Endodermal cell (in vitro differentiated cells): ENCODE data around the gene ZNRD2. TPM values are rescaled to one million over a fixed set of nuclear protein-coding genes. Genes with fewer than 3 reads are reported as not detected.

Source experiments
- DNase-seq: peaks from one replicate; pipeline ENCODE4 v3.0.0-alpha.2; 2017
- H3K27ac ChIP-seq: 2 replicates; pipeline ENCODE4 v1.5.1; 2013; ENCODE audit warnings: mild to moderate bottlenecking, low read depth, low read length, moderate library complexity
- H3K27me3 ChIP-seq: 2 replicates; pipeline ENCODE4 v1.6.1; 2013; ENCODE audit warnings: mild to moderate bottlenecking, low read length, moderate library complexity; ENCODE audit not compliant: insufficient read depth, control insufficient read depth, poor library complexity, severe bottlenecking
- H3K36me3 ChIP-seq: 2 replicates; pipeline ENCODE4 v1.7.0; 2013; ENCODE audit warnings: mild to moderate bottlenecking, low read length, moderate library complexity; ENCODE audit not compliant: control insufficient read depth, insufficient read depth
- H3K4me1 ChIP-seq: one replicate; pipeline ENCODE4 v1.7.0; 2013; ENCODE audit warnings: low read length; ENCODE audit not compliant: control insufficient read depth, insufficient read depth
- H3K4me3 ChIP-seq: 2 replicates; pipeline ENCODE4 v1.5.1; 2013; ENCODE audit warnings: mild to moderate bottlenecking, low read length, moderate library complexity
- H3K9ac ChIP-seq: 2 replicates; pipeline ENCODE4 v1.6.1; 2013; ENCODE audit warnings: mild to moderate bottlenecking, low read length, moderate library complexity; ENCODE audit not compliant: poor library complexity, severe bottlenecking; ENCODE audit errors: extremely low read depth
- H3K9me3 ChIP-seq: 2 replicates; pipeline ENCODE4 v1.6.1; 2013; ENCODE audit warnings: mild to moderate bottlenecking, low read length, moderate library complexity; ENCODE audit not compliant: control insufficient read depth
- H3K27ac Mint-ChIP-seq: 2 replicates; pipeline ENCODE4 v1.8.0; 2020; ENCODE audit warnings: mixed read lengths
- H3K27me3 Mint-ChIP-seq: 2 replicates; pipeline ENCODE4 v1.8.0; 2021; ENCODE audit warnings: mild to moderate bottlenecking, mixed read lengths; ENCODE audit not compliant: insufficient read depth
- H3K36me3 Mint-ChIP-seq: 2 replicates; pipeline ENCODE4 v1.8.0; 2020; ENCODE audit warnings: low read depth, mixed read lengths
- H3K4me1 Mint-ChIP-seq: 2 replicates; pipeline ENCODE4 v1.8.0; 2020; ENCODE audit warnings: mixed read lengths
- H3K4me3 Mint-ChIP-seq: 2 replicates; pipeline ENCODE4 v1.8.0; 2020; ENCODE audit warnings: mild to moderate bottlenecking, moderate library complexity, mixed read lengths
- H3K9me3 Mint-ChIP-seq: 2 replicates; pipeline ENCODE4 v1.8.0; 2020; ENCODE audit warnings: mild to moderate bottlenecking, mixed read lengths
- CTCF ChIP-seq: fragments of 200-600 bp; sonication (generic); conservative IDR thresholded peaks from 2 replicates; pipeline ENCODE4 v1.5.0; 2021; ENCODE audit warnings: antibody characterized with exemption, mild to moderate bottlenecking
- WGBS, 2 experiments: methylation state at CpG; one replicate each; pipeline versions ENCODE4 v1.1.5 to v1.1.7; 2013; ENCODE audit warnings: missing lambda C conversion rate in 2 of 2, mixed read lengths in 1 of 2; ENCODE audit not compliant: insufficient coverage in 1 of 2, insufficient read length in 1 of 2; 5-methylcytosine and 5-hydroxymethylcytosine counted together
- total RNA-seq, 2 donors: library from RNA; stranded (reverse); fragmentation: NEBNext Ultra II Directional in 1 of 2; extraction: Animal tissue kit (Norgen Biotek cat#: 25700) in 1 of 2; gene quantifications; 2 replicates in 1 of 2; 3 replicates in 1 of 2; pipeline ENCODE4 v1.2.1, GENCODE V29; 2021

ZNRD2 gene
- total RNA-seq, 2 donors from 2014 or later: 32.8 to 36.5 TPM

GRCh38 chr11:65538232-65538914 is 31.9 kb upstream of the ZNRD2 start:
- Histone ChIP-seq H3K27me3 (peaks cover 46% of the 10 kb centered on the region), H3K9me3 (no peaks in the 10 kb centered on the region), H3K36me3 (peaks cover 21% of the 10 kb centered on the region), H3K4me3 (no peak overlapping the region), H3K27ac (no peak overlapping the region), H3K4me1 (no peaks in the 10 kb centered on the region), H3K9ac (no peak overlapping the region)
- Mint-ChIP-seq H3K4me1 (no peaks in the 10 kb centered on the region), H3K36me3 (peaks cover 32% of the 10 kb centered on the region), H3K4me3 (no peak overlapping the region), H3K27ac (no peak overlapping the region), H3K27me3 (peaks cover 48% of the 10 kb centered on the region), H3K9me3 (no peaks in the 10 kb centered on the region)
- 89% methylated on average over 33 to 43 of the region's 43 CpGs for WGBS, 2 experiments
- DNase-seq: no peak
- no peak for TF ChIP-seq CTCF

GRCh38 chr11:65538915-65539743 is 31.1 kb upstream of the ZNRD2 start:
- TF ChIP-seq CTCF: peak; percentile 29
- 16 to 28% methylated on average over 69 to 92 of the region's 92 CpGs for WGBS, 2 experiments
- Mint-ChIP-seq H3K9me3 (no peaks in the 10 kb centered on the region), H3K27ac (no peak overlapping the region), H3K4me1 (no peaks in the 10 kb centered on the region), H3K27me3 (peaks cover 55% of the 10 kb centered on the region), H3K4me3 (peak overlapping the region; percentile 28), H3K36me3 (peaks cover 32% of the 10 kb centered on the region)
- no peaks in the 10 kb centered on the region for H3K4me1 ChIP-seq
- peaks cover 21% of the 10 kb centered on the region for H3K36me3 ChIP-seq
- no peaks in the 10 kb centered on the region for H3K9me3 ChIP-seq
- H3K9ac ChIP-seq: no peak overlapping the region
- H3K4me3 ChIP-seq: no peak overlapping the region
- DNase-seq: peak; percentile 83
- peaks cover 53% of the 10 kb centered on the region for H3K27me3 ChIP-seq
- no peak overlapping the region for H3K27ac ChIP-seq

GRCh38 chr11:65539744-65540289 is 30.5 kb upstream of the ZNRD2 start:
- no peak overlapping the region for H3K9ac ChIP-seq
- no peak for TF ChIP-seq CTCF
- H3K4me3 Mint-ChIP-seq: peak overlapping the region; percentile 53

More at GRCh38 chr11:65539744-65540289, 30.5 kb upstream of the ZNRD2 start:
- peaks cover 60% of the 10 kb centered on the region for H3K27me3 ChIP-seq
- Mint-ChIP-seq H3K4me1 (no peaks in the 10 kb centered on the region), H3K36me3 (peaks cover 27% of the 10 kb centered on the region), H3K9me3 (no peaks in the 10 kb centered on the region), H3K27me3 (peaks cover 62% of the 10 kb centered on the region), H3K27ac (no peak overlapping the region)
- peak overlapping the region; percentile 56 for H3K4me3 ChIP-seq
- peak; percentile 88 for DNase-seq
- WGBS, 2 experiments: 7 to 14% methylated on average over 17 to 60 of the region's 60 CpGs
- H3K36me3 ChIP-seq: peaks cover 21% of the 10 kb centered on the region
- no peaks in the 10 kb centered on the region for H3K9me3 ChIP-seq
- no peaks in the 10 kb centered on the region for H3K4me1 ChIP-seq
- no peak overlapping the region for H3K27ac ChIP-seq
